GM10266 (cell line): ENCODE data around the gene SNAP23.

Experiments used
- DNase-seq: peaks from one replicate; pipeline ENCODE4 v3.0.0; 2012; ENCODE audit errors: extremely low spot score
- TF ChIP-seq, protein P1 (sequence below): IDR thresholded peaks from 2 replicates; pipeline ENCODE4 v1.5.1; 2012; ENCODE audit warnings: mild to moderate bottlenecking, low read depth; ENCODE audit not compliant: control insufficient read depth, insufficient read depth; ENCODE audit errors: missing control alignments

The SNAP23 gene

DNA sequence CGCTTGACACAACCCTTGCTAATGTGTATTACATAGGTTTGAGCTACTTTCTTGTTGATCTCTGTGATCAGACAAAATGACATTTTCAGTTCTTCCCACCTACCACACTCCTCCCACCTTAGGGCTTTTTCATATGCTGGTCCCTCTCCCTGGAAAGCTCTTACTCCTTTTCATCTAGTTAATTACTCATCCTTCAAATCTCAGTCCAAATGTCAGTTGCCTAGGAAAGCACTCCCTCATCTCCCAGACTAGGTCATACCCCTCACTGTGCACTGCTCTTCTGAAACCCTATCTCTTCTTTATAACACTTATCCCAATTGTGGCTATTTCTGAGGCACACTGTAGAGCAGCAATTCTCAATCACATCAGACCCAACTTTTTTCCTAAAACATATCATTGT is 11.8 kb upstream of the SNAP23 start:
- TF ChIP-seq, protein P1, sequence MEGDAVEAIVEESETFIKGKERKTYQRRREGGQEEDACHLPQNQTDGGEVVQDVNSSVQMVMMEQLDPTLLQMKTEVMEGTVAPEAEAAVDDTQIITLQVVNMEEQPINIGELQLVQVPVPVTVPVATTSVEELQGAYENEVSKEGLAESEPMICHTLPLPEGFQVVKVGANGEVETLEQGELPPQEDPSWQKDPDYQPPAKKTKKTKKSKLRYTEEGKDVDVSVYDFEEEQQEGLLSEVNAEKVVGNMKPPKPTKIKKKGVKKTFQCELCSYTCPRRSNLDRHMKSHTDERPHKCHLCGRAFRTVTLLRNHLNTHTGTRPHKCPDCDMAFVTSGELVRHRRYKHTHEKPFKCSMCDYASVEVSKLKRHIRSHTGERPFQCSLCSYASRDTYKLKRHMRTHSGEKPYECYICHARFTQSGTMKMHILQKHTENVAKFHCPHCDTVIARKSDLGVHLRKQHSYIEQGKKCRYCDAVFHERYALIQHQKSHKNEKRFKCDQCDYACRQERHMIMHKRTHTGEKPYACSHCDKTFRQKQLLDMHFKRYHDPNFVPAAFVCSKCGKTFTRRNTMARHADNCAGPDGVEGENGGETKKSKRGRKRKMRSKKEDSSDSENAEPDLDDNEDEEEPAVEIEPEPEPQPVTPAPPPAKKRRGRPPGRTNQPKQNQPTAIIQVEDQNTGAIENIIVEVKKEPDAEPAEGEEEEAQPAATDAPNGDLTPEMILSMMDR, result no peak
- DNase-seq, result no peak

DNA sequence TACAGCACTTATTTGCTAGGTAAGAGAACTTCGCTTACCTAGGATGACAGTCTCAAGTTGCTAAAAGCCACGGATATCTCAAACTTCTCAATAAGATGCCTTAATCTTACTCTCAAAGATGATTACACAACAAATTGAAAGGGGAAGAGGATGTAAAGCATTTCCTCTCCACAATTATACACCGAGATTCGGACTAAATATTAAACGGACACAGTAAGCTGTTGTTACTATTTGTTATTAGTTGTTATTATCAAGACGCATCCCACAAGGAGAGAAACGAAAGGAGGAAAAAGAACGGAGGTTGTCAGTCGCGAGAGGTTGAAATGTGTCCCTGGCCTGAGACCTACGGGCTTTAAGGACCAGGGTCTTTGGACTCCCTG is 5.2 kb upstream of the SNAP23 start:
- TF ChIP-seq, protein P1, result no peak
- peak; percentile 18 for DNase-seq

DNA sequence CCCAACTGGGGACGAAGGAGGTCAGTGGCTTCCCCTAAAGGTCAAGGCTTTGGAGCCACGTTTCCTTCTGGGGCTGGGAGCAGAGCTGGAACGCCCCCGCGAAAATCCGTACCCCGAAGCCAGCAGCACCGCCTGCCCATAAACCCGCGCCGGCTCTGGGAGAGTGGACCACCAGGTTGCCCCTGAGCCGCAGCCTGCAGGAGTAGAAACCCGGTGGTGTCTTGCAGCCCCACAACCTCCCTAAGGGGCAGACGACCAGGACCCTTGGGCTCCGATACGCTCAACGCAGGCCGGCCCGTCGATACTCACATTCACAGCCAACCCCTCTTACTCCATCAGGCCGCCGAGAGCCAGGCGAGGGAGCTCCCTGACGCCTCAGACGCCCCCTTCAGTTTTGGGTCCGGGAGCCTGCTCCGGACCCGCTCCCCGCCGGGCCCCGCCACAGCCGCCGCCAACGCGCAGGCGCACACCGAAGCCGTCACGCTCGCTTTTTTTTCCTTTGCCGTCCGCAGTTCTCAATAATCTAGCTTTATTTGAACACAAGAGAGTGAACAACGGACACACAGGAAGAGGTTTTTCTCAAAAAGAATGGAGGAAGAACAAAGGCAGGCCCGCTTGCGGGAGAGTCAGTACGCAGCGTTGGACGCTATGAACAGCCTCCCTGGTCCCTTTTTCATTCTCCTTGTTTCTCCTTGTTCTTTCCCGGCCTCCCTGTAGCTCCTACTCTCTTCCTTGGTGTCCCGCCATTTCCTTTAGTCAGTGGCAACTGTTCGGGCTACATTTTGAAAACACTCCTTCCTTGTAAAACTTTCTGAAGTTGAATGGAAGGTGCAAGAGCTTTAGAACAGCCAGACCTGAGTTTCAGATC is 4.5 kb upstream of the SNAP23 start, which contains the start of gene ZNF106:
ZNF106 (minus strand) TSS at position 471 of the 868 bp plus-strand sequence. CDS start 18,852 bp downstream, outside the sequence.
- TF ChIP-seq, protein P1, result peak; percentile 17
- peak; percentile 90 for DNase-seq

DNA sequence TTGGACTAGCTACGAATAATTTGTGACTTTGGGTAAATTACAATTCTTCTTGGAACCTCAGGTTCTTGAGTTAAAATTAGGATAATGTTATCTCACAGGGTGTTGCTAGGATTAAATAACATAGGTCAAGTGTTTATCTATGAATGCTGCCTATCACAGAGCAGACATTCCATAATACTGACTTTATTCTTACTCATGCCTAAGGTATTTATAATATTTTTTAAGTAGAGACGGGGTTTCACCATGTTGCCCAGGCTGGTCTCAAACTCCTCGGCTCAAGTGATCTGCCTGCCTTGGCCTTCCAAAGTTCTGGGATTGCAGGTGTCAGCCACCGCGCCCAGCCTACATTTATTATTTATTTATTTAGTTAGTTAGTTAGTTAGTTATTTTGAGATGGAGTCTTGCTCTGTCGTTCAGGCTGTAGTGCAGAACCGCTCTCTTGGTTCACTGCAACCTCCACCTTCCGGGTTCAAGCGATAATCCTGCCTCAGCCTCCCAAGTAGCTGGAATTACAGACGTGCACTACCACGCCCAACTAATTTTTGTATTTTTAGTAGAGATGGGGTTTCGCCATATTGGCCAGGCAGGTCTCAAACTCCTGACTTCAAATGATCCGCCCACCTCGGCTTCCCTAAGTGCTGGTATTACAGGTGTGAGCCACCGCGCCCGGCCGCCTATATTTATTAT is 3.8 kb upstream of the SNAP23 start:
- DNase-seq, result no peak
- TF ChIP-seq, protein P1, result no peak

DNA sequence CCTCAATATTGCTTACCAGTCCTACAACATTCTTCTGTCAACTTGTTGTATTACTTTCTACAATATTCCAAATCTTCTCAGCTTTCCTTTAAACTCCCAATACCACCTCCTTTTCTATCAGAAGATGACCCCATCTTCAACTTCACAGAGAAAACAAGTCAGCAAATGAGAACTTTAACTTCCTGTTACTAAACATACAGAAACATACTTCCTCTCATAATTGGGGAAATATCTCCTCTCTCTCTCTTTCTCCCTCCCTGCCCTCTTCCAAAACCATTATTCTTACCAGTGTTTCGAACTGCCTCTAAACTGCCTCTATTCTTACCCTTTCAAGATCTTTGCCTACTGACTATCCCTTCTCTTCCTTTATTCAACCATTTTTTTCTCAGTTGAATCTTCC is 1.8 kb upstream of the SNAP23 start:
- TF ChIP-seq, protein P1, result no peak
- peak; percentile 10 for DNase-seq

DNA sequence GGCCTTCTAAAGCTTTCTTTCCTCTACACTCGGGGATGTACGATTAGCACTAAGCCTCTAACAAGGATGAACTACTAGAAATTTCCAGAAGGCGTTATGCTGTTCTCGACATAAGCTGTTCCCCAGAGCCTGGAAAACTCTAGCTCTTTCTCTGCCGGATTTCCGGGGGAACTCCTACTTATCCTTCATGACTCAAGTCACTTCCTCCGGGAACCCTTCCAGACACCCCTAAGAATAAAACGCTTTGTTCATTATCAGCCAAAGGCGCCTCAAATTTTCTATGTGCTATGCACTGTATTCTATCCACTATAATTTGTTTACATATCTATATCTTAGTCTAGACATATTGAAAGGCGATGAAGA is 455 bp upstream of the SNAP23 start:
- TF ChIP-seq, protein P1, result no peak
- DNase-seq, result peak; percentile 14
